Measurements from ENCODE around the gene FAIM2. TPM values are rescaled to one million over a fixed set of nuclear protein-coding genes. Genes with fewer than 3 reads are reported as not detected.
A peak's percentile ranks its signal among the peaks of the same experiment; 100 is the strongest.

Gene FAIM2
- total and polyA plus RNA-seq, 2 experiments from 2014 or later, result 0.06 to 0.49 TPM

- Histone ChIP-seq H3K36me3 (no peaks in the 10 kb centered on the region), H3K9me3 (ENCODE audit: low read depth) (no peaks in the 10 kb centered on the region), H3K4me3 (no peak overlapping the region), H3K27me3 (peaks cover 16% of the 10 kb centered on the region), H3K4me1 (ENCODE audit: low read depth) (no peaks in the 10 kb centered on the region), H3K27ac (no peak overlapping the region)
- no peak for TF ChIP-seq CTCF (IDR thresholded peaks at IDR 0.05; ENCODE audit: low read depth, low read length)
- DNase-seq (ENCODE audit: low read depth in 1 of 2, low spot score in 1 of 2), result no peak
These were observed 4.3 kb downstream of the FAIM2 start for GRCh38 chr12:49899286-49899843.

- DNase-seq (ENCODE audit: low read depth in 1 of 2, low spot score in 1 of 2), result no peak
- Histone ChIP-seq H3K36me3 (no peaks in the 10 kb centered on the region), H3K4me3 (no peak overlapping the region), H3K27me3 (no peaks in the 10 kb centered on the region), H3K9me3 (ENCODE audit: low read depth) (no peaks in the 10 kb centered on the region), H3K4me1 (ENCODE audit: low read depth) (no peaks in the 10 kb centered on the region), H3K27ac (no peak overlapping the region)
- TF ChIP-seq CTCF (IDR thresholded peaks at IDR 0.05; ENCODE audit: low read depth, low read length), result no peak
These were observed 6.4 kb downstream of the FAIM2 start for GRCh38 chr12:49897276-49897675.

- no peaks in the 10 kb centered on the region for H3K4me1 ChIP-seq (ENCODE audit: low read depth)
- DNase-seq (ENCODE audit: low read depth in 1 of 2, low spot score in 1 of 2), result no peak
- H3K27me3 ChIP-seq, result no peaks in the 10 kb centered on the region
- H3K36me3 ChIP-seq, result no peaks in the 10 kb centered on the region
- H3K27ac ChIP-seq, result no peak overlapping the region
- no peak overlapping the region for H3K4me3 ChIP-seq
- no peak for TF ChIP-seq CTCF (IDR thresholded peaks at IDR 0.05; ENCODE audit: low read depth, low read length)
- no peaks in the 10 kb centered on the region for H3K9me3 ChIP-seq (ENCODE audit: low read depth)
These were observed 7.9 kb downstream of the FAIM2 start for GRCh38 chr12:49895773-49896172.

- Histone ChIP-seq H3K36me3 (no peaks in the 10 kb centered on the region), H3K4me1 (ENCODE audit: low read depth) (no peaks in the 10 kb centered on the region), H3K27ac (no peak overlapping the region), H3K9me3 (ENCODE audit: low read depth) (no peaks in the 10 kb centered on the region), H3K4me3 (no peak overlapping the region), H3K27me3 (no peaks in the 10 kb centered on the region)
- TF ChIP-seq CTCF (IDR thresholded peaks at IDR 0.05; ENCODE audit: low read depth, low read length), result no peak
- no peak for DNase-seq (ENCODE audit: low read depth in 1 of 2, low spot score in 1 of 2)
These were observed 8.9 kb downstream of the FAIM2 start for GRCh38 chr12:49894751-49895148.

GRCh38 chr12:49893753-49894750, 9.6 kb downstream of the FAIM2 start:
- Histone ChIP-seq H3K27me3 (no peaks in the 10 kb centered on the region), H3K4me3 (no peak overlapping the region), H3K4me1 (ENCODE audit: low read depth) (no peaks in the 10 kb centered on the region), H3K9me3 (ENCODE audit: low read depth) (no peaks in the 10 kb centered on the region), H3K27ac (no peak overlapping the region), H3K36me3 (no peaks in the 10 kb centered on the region)
- no peak for TF ChIP-seq CTCF (IDR thresholded peaks at IDR 0.05; ENCODE audit: low read depth, low read length)
- DNase-seq (ENCODE audit: low read depth in 1 of 2, low spot score in 1 of 2), result peak in 1 of 2 donors; percentile 45
